IMR-90 (cell line): ENCODE data around the gene UBR1. TPM values are rescaled to one million over a fixed set of nuclear protein-coding genes. Genes with fewer than 3 reads are reported as not detected.

Experiments used
- ATAC-seq: fragments of 200-7000 bp; cut with Tn5 transposase; 2 replicates; pipeline ENCODE4 v1.9.1; 2020; ENCODE audit warnings: low read depth, mild to moderate bottlenecking, moderate library complexity
- BruUV-seq: library from RNA; stranded (reverse); fragments of 400-500 nt; replicated peaks from 2 replicates; lab custom pipeline; 2021; lab: Mats Ljungman, UMichigan
- CTCF ChIA-PET: fragments of 300-600 bp; formaldehyde crosslinking; extraction: SDS; loops from one replicate; lab custom pipeline; 2021; ENCODE audit warnings: antibody characterized with exemption; lab: Yijun Ruan, JAX
- POLR2A ChIA-PET: fragments of 300-600 bp; sonication (Branson Sonifier 250); formaldehyde crosslinking; loops from one replicate; lab custom pipeline; 2022; ENCODE audit warnings: antibody characterized with exemption; ENCODE audit not compliant: unreplicated experiment; lab: Charles Lee
- DNase-seq: peaks from one replicate; pipeline ENCODE4 v3.0.0; 2013
- H2AFZ ChIP-seq: replicated peaks from 2 replicates; pipeline ENCODE3; 2013; ENCODE audit warnings: low read length, mild to moderate bottlenecking; ENCODE audit not compliant: poor library complexity
- H2AK5ac ChIP-seq: 2 replicates; pipeline ENCODE4 v1.6.1; 2013; ENCODE audit warnings: low read depth, low read length, inconsistent platforms
- H2AK9ac ChIP-seq: replicated peaks from 2 replicates; pipeline ENCODE3; 2013; ENCODE audit warnings: mild to moderate bottlenecking, low read depth, low read length, moderate library complexity; ENCODE audit not compliant: poor library complexity
- H2BK120ac ChIP-seq: 2 replicates; pipeline ENCODE4 v1.6.1; 2013; ENCODE audit warnings: low read depth, low read length, inconsistent platforms
- H2BK15ac ChIP-seq: 3 replicates; pipeline ENCODE4 v1.6.1; 2013; ENCODE audit warnings: low read depth, low read length, inconsistent platforms
- H2BK20ac ChIP-seq: 2 replicates; pipeline ENCODE4 v1.6.1; 2013; ENCODE audit warnings: low read depth, mild to moderate bottlenecking, inconsistent platforms, low read length, moderate library complexity
- H2BK5ac ChIP-seq: 2 replicates; pipeline ENCODE4 v1.6.1; 2013; ENCODE audit warnings: mild to moderate bottlenecking, low read depth, low read length, inconsistent platforms; ENCODE audit not compliant: poor library complexity, severe bottlenecking
- H3K14ac ChIP-seq: replicated peaks from 2 replicates; pipeline ENCODE4 v1.6.1; 2013; ENCODE audit warnings: low read depth, low read length, inconsistent platforms
- H3K18ac ChIP-seq: 2 replicates; pipeline ENCODE4 v1.6.1; 2013; ENCODE audit warnings: low read depth, low read length, control low read depth
- H3K23ac ChIP-seq: 2 replicates; pipeline ENCODE4 v1.6.1; 2013; ENCODE audit warnings: low read depth, low read length, inconsistent platforms
- H3K27ac ChIP-seq: 2 replicates; pipeline ENCODE4 v1.5.1; 2013; ENCODE audit warnings: mild to moderate bottlenecking, control low read depth, low read length; ENCODE audit not compliant: insufficient read depth
- H3K27me3 ChIP-seq: 2 replicates; pipeline ENCODE4 v1.6.1; 2013; ENCODE audit warnings: low read length; ENCODE audit not compliant: control insufficient read depth, insufficient read depth
- H3K36me3 ChIP-seq: 2 replicates; pipeline ENCODE4 v1.6.1; 2013; ENCODE audit warnings: low read length, mixed read lengths; ENCODE audit not compliant: control insufficient read depth, insufficient read depth
- H3K4ac ChIP-seq: 2 replicates; pipeline ENCODE4 v1.6.1; 2013; ENCODE audit warnings: low read depth, low read length, inconsistent platforms
- H3K4me1 ChIP-seq: 2 replicates; pipeline ENCODE4 v1.6.1; 2013; ENCODE audit warnings: low read length, mixed read lengths; ENCODE audit not compliant: control insufficient read depth, insufficient read depth
- H3K4me2 ChIP-seq: 2 replicates; pipeline ENCODE4 v1.6.1; 2013; ENCODE audit warnings: low read depth, mild to moderate bottlenecking, control low read depth, low read length, moderate library complexity
- H3K4me3 ChIP-seq: 2 replicates; pipeline ENCODE4 v1.5.1; 2013; ENCODE audit warnings: low read depth, mild to moderate bottlenecking, control low read depth, low read length, moderate library complexity; ENCODE audit not compliant: insufficient read depth
- H3K56ac ChIP-seq: 2 replicates; pipeline ENCODE4 v1.6.1; 2013; ENCODE audit warnings: low read length, inconsistent platforms; ENCODE audit not compliant: insufficient read depth; ENCODE audit errors: extremely low read depth
- H3K79me1 ChIP-seq, 2 experiments: 2 replicates each; pipeline ENCODE4 v1.6.1; 2013; ENCODE audit warnings: low read length in 2 of 2, inconsistent platforms in 1 of 2, low read depth in 1 of 2
- H3K9ac ChIP-seq: 2 replicates; pipeline ENCODE4 v1.6.1; 2013; ENCODE audit warnings: low read depth, low read length, control low read depth
- H3K9me1 ChIP-seq: 2 replicates; pipeline ENCODE4 v1.6.1; 2013; ENCODE audit warnings: low read length, inconsistent platforms; ENCODE audit not compliant: insufficient read depth
- H3K9me3 ChIP-seq: 2 replicates; pipeline ENCODE4 v1.6.1; 2013; ENCODE audit warnings: low read length; ENCODE audit not compliant: control insufficient read depth, insufficient read depth
- H4K20me1 ChIP-seq: 2 replicates; pipeline ENCODE4 v1.6.1; 2013; ENCODE audit warnings: low read length, inconsistent platforms; ENCODE audit not compliant: insufficient read depth
- H4K5ac ChIP-seq: 2 replicates; pipeline ENCODE4 v1.6.1; 2013; ENCODE audit warnings: mild to moderate bottlenecking, low read depth, low read length, control low read depth
- H4K8ac ChIP-seq, 2 experiments: 2 replicates each; pipeline ENCODE4 v1.6.1; 2013; ENCODE audit warnings: low read depth in 2 of 2, low read length in 2 of 2, control low read depth in 1 of 2, inconsistent platforms in 1 of 2
- H4K91ac ChIP-seq: 2 replicates; pipeline ENCODE4 v1.6.1; 2013; ENCODE audit warnings: low read depth, low read length, inconsistent platforms; ENCODE audit not compliant: insufficient read depth
- BHLHE40 ChIP-seq: fragments of 150-350 bp; IDR thresholded peaks from 2 replicates; pipeline ENCODE4 v1.6.1; 2016; ENCODE audit warnings: mild to moderate bottlenecking, low read depth, low read length
- CEBPB ChIP-seq: IDR thresholded peaks from 2 replicates; pipeline ENCODE4 v1.6.1; 2012; ENCODE audit warnings: low read depth, low read length, improper control_type of control experiment
- FOS ChIP-seq: fragments of 150-350 bp; IDR thresholded peaks from 2 replicates; pipeline ENCODE4 v1.6.1; 2016; ENCODE audit warnings: low read depth, low read length
- MAFK ChIP-seq: IDR thresholded peaks from 2 replicates; pipeline ENCODE4 v1.6.1; 2012; ENCODE audit warnings: low read depth, low read length, improper control_type of control experiment
- MAZ ChIP-seq: IDR thresholded peaks from 2 replicates; pipeline ENCODE4 v1.6.1; 2012; ENCODE audit warnings: low read depth, mild to moderate bottlenecking, low read length, improper control_type of control experiment, moderate library complexity, borderline replicate concordance
- MXI1 ChIP-seq: IDR thresholded peaks from 2 replicates; pipeline ENCODE4 v1.6.1; 2012; ENCODE audit warnings: low read depth, mild to moderate bottlenecking, low read length, moderate library complexity, borderline replicate concordance
- NFE2L2 ChIP-seq: fragments of 150-350 bp; IDR thresholded peaks from 2 replicates; pipeline ENCODE4 v1.6.1; 2016; ENCODE audit warnings: low read depth, mild to moderate bottlenecking, low read length
- POLR2A ChIP-seq: IDR thresholded peaks from 2 replicates; pipeline ENCODE4 v1.6.1; 2012; ENCODE audit warnings: mild to moderate bottlenecking, low read depth, low read length
- RAD21 ChIP-seq: IDR thresholded peaks from 2 replicates; pipeline ENCODE4 v1.6.1; 2012; ENCODE audit warnings: low read length, improper control_type of control experiment
- RCOR1 ChIP-seq: IDR thresholded peaks from 2 replicates; pipeline ENCODE4 v1.6.1; 2012; ENCODE audit warnings: mild to moderate bottlenecking, low read length, improper control_type of control experiment; ENCODE audit not compliant: insufficient replicate concordance
- RFX5 ChIP-seq: IDR thresholded peaks from 2 replicates; pipeline ENCODE4 v1.8.0; 2012; ENCODE audit warnings: low read depth, mild to moderate bottlenecking, low read length, moderate library complexity
- SMC3 ChIP-seq: fragments of 150-350 bp; IDR thresholded peaks from 2 replicates; pipeline ENCODE4 v1.6.1; 2016; ENCODE audit warnings: low read depth, mild to moderate bottlenecking, antibody characterized with exemption, low read length, moderate library complexity
- WGBS, 2 experiments: methylation state at CpG; one replicate each; pipeline versions ENCODE4 v1.1.5 to v1.1.7; 2013; ENCODE audit warnings: missing lambda C conversion rate in 2 of 2; ENCODE audit not compliant: insufficient read length in 1 of 2; ENCODE audit errors: extremely low coverage in 2 of 2; 5-methylcytosine and 5-hydroxymethylcytosine counted together
- dilution Hi-C: fragments of 300-500 bp; cut with HindIII; formaldehyde crosslinking; loops from one replicate; pipeline ENCODE4 v1.14.3; 2018; ENCODE audit warnings: low sequenced_read_pairs; ENCODE audit not compliant: unreplicated experiment
- in situ Hi-C: fragments of 300-500 bp; cut with MboI; formaldehyde crosslinking; loops from 3 replicates; pipeline ENCODE4 v1.14.3; 2019; ENCODE audit warnings: low sequenced_read_pairs, inconsistent platforms, mixed read lengths
- intact Hi-C: fragments of 100-400 bp; cut with micrococcal nuclease; formaldehyde crosslinking; loops from 2 replicates; pipeline ENCODE4 v1.10.0; 2022
- polyA plus RNA-seq, 3 experiments: library from polyadenylated mRNA; depleted of rRNA; stranded (reverse); fragments of >200 nt; gene quantifications; 2 replicates each; pipeline ENCODE4 v1.2.3, GENCODE V29; 2012; ENCODE audit warnings: low replicate concordance in 1 of 3
- total RNA-seq: library from RNA; depleted of rRNA; stranded (reverse); fragments of >200 nt; gene quantifications from 2 replicates; pipeline ENCODE4 v1.2.3, GENCODE V29; 2012
- TF ChIP-seq, protein P1 (sequence below): conservative IDR thresholded peaks from 2 replicates; pipeline ENCODE4 v1.5.1; 2012; ENCODE audit warnings: mild to moderate bottlenecking, low read depth, low read length, improper control_type of control experiment
- TF ChIP-seq, protein P2 (sequence below): fragments of 150-350 bp; IDR thresholded peaks from 2 replicates; pipeline ENCODE4 v1.6.1; 2017; ENCODE audit warnings: mild to moderate bottlenecking, antibody characterized with exemption, low read length, low read depth
- TF ChIP-seq, protein P3 (sequence below): fragments of 150-350 bp; IDR thresholded peaks from 2 replicates; pipeline ENCODE4 v1.6.1; 2016; ENCODE audit warnings: low read depth, mild to moderate bottlenecking, low read length, moderate library complexity, borderline replicate concordance

Gene UBR1
- total and polyA plus RNA-seq, 2 of the 4 experiments (the other 2 are of a cell fraction), result 6.5 to 30.1 TPM

DNA sequence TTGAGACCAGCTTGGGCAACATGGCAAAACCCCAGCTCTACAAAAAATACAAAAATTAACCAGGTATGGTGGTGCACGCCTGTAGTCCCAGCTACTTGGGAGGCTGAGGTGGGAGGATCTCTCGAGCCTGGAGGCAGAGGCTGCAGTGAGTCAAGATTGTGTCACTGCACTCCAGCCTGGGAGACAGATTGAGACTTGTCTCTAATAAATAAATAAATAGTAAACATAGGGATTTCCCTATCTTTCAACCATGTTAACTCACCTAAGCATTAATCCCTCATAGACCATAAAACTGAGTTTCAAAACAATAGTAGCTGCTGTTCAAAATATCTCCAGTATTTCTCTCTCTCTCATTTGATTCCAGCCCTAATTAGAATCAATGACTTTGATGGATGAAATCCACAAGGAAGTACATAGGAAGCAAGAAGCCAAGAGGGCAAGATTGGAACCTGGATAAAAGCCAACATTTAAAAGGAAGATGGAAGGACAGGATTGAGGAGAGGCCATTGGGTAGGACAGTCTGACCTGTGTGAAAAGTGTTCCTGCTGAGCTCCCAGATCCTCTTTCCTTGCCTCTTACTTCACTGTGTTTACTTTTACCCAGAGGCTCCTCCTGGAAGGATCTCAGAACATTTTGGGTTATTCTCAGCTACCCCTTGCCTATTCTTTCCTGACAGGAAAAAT, 172.9 kb downstream of the UBR1 start:
- Histone ChIP-seq H3K36me3 (no peaks in the 10 kb centered on the region), H2AK5ac (no peak overlapping the region), H3K23ac (no peak overlapping the region), H2AK9ac (no peak overlapping the region), H2BK20ac (no peak overlapping the region), H3K56ac (no peak overlapping the region), H3K14ac (no peak overlapping the region), H3K9ac (no peak overlapping the region), H4K91ac (no peak overlapping the region), H3K18ac (no peak overlapping the region), H2AFZ (no peak overlapping the region), H4K8ac (no peak overlapping the region), H4K20me1 (no peaks in the 10 kb centered on the region), H2BK5ac (no peak overlapping the region), H3K9me3 (no peaks in the 10 kb centered on the region), H3K9me1 (0 out of 2 replicates have a peak, but pooled peaks cover 2% of the 10 kb centered on the region), H3K4me1 (no peaks in the 10 kb centered on the region), H2BK15ac (no peak overlapping the region), H3K4me3 (no peak overlapping the region), H3K4ac (no peak overlapping the region), H3K4me2 (no peak overlapping the region), H2BK120ac (no peak overlapping the region), H3K27me3 (no peaks in the 10 kb centered on the region), H4K5ac (no peak overlapping the region), H3K27ac (no peak overlapping the region), H3K79me1 (no peaks in the 10 kb centered on the region)
- POLR2A ChIA-PET, result no interaction called here
- intact Hi-C loops, result no loop called here
- CTCF ChIA-PET, result no interaction called here
- no TSS peak for BruUV-seq
- TF ChIP-seq BHLHE40, result no peak
- TF ChIP-seq, protein P1, sequence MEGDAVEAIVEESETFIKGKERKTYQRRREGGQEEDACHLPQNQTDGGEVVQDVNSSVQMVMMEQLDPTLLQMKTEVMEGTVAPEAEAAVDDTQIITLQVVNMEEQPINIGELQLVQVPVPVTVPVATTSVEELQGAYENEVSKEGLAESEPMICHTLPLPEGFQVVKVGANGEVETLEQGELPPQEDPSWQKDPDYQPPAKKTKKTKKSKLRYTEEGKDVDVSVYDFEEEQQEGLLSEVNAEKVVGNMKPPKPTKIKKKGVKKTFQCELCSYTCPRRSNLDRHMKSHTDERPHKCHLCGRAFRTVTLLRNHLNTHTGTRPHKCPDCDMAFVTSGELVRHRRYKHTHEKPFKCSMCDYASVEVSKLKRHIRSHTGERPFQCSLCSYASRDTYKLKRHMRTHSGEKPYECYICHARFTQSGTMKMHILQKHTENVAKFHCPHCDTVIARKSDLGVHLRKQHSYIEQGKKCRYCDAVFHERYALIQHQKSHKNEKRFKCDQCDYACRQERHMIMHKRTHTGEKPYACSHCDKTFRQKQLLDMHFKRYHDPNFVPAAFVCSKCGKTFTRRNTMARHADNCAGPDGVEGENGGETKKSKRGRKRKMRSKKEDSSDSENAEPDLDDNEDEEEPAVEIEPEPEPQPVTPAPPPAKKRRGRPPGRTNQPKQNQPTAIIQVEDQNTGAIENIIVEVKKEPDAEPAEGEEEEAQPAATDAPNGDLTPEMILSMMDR, result no peak
- no peak for TF ChIP-seq FOS
- TF ChIP-seq POLR2A, result no peak
- no peak for TF ChIP-seq RCOR1
- TF ChIP-seq, protein P2, sequence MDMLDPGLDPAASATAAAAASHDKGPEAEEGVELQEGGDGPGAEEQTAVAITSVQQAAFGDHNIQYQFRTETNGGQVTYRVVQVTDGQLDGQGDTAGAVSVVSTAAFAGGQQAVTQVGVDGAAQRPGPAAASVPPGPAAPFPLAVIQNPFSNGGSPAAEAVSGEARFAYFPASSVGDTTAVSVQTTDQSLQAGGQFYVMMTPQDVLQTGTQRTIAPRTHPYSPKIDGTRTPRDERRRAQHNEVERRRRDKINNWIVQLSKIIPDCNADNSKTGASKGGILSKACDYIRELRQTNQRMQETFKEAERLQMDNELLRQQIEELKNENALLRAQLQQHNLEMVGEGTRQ, result no peak
- no peak for TF ChIP-seq NFE2L2
- no peak for TF ChIP-seq CEBPB
- no peak for TF ChIP-seq MXI1
- no peak for TF ChIP-seq MAZ
- TF ChIP-seq, protein P3, sequence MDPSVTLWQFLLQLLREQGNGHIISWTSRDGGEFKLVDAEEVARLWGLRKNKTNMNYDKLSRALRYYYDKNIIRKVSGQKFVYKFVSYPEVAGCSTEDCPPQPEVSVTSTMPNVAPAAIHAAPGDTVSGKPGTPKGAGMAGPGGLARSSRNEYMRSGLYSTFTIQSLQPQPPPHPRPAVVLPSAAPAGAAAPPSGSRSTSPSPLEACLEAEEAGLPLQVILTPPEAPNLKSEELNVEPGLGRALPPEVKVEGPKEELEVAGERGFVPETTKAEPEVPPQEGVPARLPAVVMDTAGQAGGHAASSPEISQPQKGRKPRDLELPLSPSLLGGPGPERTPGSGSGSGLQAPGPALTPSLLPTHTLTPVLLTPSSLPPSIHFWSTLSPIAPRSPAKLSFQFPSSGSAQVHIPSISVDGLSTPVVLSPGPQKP, result no peak
- no peak for TF ChIP-seq RAD21
- TF ChIP-seq SMC3, result no peak
- TF ChIP-seq RFX5, result no peak
- no peak for TF ChIP-seq MAFK
- DNase-seq, result no peak
- in situ Hi-C loops, result no loop called here
- ATAC-seq, result no peak
- WGBS, 2 experiments, result no CpG with 5 or more reads among the region's 2 CpGs
- dilution Hi-C loops, result no loop called here
